Ramos (cell line): ENCODE results near the gene MEIS1.

Experiments used
- in situ Hi-C: fragments of 300-500 bp; cut with MboI; formaldehyde crosslinking; loops from one replicate; pipeline ENCODE4 v1.14.3; 2022; ENCODE audit warnings: low sequenced_read_pairs; ENCODE audit not compliant: unreplicated experiment

The MEIS1 gene

DNA sequence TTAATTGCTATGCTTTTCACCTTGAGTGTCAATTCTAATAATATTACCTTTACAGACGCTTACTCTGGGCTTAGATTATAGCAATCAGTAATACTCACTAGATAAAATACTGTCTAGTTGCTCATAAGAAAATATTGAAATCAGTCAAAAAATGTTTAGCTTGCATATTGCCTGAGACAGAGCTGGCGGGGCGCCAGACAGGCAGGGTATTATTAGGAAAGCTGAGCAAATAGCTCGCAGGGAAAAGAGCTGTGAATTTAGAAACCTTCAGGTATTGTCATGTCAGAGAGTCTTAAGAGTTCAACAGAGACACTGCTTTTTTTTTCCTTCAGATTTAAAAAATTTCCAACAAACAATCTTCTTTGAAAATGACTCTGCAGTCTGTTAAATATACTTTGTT lies 118.4 kb downstream of the MEIS1 start:
- in situ Hi-C loops: no loop called here

DNA sequence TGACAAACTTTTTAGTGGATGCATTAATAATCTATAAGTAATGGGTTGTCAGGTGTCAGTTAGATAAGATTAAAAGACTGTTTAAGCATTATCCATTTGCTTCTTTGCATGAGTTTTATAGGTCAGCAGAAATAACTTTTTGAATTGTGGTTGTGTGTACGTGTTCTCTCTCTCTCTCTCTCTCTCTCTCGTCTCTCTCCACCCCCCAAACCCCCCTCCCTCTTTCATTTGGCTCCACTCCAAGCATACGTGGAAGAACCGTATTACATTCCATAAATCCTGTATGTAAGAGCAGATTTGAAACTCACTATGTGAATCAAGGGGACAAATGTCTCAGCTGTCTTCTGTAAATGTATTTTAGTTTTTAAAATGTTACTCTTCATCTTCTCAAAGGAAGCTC lies 120.2 kb downstream of the MEIS1 start:
- in situ Hi-C loops: no loop called here

DNA sequence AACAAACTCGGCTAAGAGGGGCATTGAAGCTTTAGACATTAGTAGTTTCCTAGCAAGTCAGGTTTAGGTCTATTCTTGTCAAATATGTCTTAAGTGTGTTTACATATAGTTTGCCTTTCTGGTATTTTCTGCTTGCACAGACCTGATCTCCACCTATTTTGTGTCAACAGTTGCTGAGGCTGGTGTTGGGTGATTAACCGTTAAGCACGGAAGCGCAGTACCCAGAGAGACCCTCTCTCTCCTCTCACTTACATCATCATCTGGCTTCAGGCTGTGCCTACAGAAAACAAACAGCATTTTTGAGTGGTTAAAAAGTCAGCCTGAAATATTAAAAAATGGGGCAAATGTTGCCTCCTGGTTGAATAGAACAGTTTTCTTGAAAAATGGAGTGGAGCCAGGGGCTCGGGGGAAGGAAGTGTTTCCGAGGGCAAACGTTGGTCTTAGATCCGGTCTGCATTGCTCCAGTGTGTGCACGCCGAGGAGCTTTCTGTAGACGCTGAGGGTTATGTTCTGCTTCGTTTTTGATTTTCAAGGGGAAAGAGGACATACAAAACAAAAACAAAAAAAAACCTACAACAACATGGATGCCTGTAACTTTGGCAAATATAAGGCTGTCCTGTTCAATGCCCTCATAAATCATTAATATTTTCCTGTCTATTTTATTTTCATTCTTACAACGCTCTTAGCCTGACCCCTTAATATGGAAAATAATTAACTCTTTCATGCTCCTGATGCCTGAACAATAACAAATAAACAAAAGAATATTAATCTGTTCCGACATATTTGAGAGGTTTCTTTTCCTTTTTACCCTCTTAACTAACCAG lies 120.8 kb downstream of the MEIS1 start:
- in situ Hi-C loops: no loop called here

DNA sequence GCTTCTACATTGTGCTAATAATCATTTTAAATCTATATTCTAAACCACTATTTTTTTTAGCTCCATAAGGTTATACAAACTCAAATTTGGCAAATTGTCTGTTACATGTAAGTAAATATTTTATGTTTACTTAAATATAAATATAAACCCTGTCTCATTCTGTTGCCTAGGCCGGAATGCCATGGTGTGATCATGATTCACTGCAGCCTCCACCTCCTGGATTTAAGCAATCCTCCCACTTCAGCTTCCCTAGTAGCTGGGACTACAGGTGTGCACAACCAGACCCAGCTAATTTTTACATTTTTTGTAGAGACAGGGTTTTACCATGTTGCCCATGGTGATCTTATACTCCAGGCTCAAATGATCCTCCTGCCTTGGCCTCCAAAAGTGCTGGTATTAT lies 124.7 kb downstream of the MEIS1 start:
- in situ Hi-C loops: no loop called here

DNA sequence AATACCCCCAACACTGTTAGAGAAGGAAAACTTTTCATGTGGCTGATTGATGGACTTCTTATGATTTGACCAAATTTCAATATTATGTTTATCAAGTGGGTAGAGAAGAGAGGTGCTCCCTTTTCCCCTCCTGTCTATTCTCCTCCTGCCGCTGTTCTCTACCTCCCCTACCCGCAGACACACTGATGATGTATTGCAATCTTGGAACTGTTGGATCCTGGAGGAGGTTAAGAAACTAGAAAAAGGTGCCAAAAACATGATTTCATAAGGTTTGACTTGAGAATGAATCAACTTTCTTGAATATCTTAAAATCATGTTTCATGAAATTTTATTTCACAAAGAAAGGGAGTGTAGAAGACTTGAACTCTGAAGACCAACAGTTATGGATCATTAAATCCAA lies 125.8 kb downstream of the MEIS1 start:
- in situ Hi-C loops: no loop called here

DNA sequence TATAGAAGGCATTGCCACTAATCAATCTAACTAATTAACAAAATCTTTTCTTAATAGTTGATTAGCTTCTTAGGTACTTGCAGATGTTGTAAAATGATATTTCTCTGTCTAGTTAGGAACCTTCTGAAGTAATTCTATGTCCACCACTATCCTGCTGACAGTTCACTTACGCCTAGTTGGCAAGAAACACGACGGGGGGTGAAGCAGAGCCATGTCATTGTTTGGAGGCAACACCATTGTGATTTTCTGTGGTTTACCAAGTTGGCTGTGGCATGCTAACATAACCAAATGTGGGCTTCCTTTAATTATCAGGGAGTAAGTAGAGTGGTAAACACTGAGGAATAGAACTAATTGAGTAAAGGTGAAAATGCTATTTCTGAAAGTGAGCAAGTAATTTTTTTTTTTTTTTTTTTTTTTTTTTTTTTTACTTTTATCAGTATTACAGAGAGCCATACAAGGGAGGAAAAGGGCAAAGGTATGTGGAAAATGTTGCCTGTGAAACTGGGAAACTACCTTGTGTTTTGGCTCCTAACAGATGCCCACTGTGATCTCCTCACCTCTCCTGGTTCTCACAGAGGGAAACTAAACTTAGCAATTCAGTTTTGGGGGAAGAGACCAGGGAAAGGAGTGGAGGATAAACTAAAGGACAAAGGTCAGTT lies 126.8 kb downstream of the MEIS1 start:
- in situ Hi-C loops: no loop called here

DNA sequence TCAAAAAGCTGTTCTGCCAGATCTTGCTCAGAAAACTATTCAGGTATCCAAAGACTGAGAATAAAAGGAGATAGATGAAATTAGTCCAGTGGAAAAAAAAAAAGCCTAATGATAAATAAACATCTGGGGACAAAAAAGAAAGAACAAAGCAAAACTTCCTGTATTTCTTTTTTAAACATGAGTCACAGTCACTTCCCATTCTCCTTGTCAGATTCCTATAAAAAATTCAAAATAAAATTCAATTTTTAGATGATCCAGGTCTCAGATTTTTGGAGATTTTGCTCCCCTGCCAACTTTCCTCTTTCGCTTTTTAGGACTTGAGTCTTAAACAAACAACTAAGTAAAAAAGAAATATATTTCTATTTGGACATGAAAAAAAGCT lies 127.4 kb downstream of the MEIS1 start:
- in situ Hi-C loops: no loop called here

DNA sequence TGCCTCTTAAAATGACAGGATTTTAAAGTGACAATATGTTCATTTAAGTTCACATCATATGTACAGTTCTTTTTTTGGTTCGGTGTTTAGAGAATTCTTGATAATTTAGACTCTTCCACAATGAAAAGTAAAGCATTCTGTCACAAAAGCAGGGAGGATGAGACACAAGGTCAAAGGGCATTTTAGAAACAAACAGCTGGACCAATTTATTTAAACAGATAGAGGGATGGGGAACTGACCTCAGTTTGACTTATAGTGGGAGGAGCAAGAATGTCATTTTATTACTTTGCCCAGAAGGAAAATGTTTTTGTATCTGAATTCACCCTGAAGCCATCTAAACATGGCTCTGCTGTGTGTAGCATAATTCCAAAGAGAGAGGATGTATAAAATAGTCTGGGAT lies 128.5 kb downstream of the MEIS1 start:
- in situ Hi-C loops: no loop called here

DNA sequence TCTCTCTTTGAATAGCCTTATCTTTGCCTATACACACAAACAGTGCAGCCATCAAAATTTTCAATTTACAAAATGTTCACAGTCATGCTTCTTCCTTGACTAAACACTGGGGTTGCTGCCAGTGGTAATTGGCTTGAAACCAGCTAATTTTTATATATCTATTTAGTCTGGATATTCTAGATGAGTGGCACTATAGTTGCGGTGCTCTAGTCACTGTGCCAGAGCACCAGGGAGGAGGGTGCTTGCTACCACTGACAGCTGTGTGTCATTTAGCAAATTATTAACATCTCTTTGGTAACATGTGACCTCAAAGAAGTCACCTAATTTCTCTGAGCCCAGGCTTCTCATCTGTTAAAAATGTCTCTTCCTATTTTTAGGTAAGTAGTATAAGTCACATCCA lies 130.4 kb downstream of the MEIS1 start:
- in situ Hi-C loops: no loop called here

DNA sequence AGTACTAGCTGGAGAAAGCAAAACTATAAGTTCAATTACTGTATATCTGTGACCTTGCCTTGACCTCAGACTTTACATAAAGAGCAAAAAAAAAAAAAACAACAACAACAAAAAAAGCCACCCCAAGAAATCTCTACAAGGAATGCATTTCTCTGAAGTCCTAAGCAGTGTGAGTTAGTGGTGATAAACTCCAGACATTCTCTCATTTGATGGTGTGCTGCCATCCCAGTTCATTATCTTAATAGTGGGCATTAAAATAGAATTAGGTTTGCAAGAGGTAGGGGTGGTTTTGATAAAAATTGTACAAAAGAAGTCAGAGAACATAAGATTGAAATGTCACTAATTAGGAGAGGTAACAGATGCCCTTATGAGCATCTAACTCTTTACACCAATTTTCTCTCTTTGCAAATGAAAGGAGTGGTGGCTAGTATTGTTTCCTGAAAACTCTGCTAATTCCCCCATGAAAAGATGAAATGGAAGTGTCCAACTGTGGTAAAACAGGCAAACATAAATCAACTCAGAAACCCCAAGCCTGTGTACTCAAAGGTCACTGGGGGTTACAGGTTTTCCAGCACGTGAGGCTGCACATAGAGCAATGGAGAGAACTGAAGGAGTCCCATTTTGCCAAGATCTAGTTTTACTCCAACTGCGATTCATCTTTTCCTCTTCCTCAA lies 131.9 kb downstream of the MEIS1 start:
- in situ Hi-C loops: no loop called here

DNA sequence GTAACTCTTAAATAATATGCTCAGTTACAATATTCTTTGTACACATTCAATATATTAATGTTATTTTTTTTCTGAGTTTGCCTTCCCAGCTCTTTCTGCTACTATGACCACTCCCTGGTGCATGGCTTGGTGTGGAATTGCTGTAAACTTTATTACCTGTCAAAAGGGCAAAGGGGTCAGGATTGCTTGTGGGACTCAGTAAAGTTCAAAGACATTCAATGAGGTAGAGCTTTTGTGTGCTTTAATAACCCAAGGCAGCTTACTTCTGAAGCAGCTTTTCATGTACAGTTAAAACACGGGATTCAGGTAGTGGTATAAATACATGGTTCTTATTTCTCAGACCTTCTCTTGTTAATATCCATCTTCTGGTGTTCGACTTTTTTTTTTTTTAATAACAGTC lies 132.8 kb downstream of the MEIS1 start:
- in situ Hi-C loops: no loop called here

DNA sequence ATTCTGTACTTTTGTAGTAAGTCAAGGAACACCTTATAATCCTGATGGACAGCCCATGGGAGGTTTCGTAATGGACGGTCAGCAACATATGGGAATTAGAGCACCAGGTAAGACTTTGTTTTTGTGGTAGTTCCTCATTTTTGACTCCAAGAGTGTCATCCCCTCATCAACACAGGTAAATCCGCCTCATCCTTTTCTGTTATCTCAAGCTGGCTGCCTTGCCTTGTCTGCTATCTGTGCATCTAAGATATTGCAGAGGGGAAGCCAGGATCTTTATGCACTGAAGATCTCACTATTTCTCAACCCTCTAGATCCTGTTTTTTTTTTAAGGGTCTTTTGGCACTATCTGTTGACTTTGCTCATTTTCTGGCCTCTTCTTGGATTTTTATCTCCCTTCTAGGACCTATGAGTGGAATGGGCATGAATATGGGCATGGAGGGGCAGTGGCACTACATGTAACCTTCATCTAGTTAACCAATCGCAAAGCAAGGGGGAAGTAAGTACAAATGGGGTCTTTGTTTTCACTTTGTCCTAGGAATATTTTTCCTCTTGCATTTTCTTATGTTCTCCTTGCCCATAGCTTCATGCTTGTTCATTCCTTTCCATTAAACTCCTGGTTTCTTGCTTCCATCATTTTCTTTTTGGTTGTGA lies 133.8 kb downstream of the MEIS1 start:
- in situ Hi-C loops: no loop called here

DNA sequence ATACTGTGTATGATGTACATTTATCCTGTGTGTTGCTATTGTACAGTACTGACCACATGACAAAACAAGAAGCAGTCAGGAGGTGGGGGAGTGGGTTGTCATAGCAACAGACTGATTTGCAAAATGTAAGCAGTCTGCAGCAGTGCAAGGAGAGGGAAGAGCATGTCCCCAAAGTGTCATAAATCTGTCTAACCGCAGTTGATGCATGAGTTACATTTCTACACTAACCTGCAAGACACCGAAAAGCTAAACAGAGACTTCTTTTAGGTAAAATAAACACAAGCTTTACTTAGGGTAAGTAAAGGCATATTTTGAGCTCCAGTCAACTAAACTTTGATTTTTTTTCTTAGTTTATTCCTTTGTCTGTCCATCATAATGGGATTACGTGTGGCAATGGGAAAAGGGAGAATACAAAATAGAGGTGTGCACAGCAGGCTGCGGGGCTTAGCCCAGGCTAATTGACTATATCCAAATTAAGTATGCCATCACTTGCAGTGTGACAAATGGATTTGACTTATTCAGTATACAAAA lies 134.5 kb downstream of the MEIS1 start:
- in situ Hi-C loops: no loop called here

DNA sequence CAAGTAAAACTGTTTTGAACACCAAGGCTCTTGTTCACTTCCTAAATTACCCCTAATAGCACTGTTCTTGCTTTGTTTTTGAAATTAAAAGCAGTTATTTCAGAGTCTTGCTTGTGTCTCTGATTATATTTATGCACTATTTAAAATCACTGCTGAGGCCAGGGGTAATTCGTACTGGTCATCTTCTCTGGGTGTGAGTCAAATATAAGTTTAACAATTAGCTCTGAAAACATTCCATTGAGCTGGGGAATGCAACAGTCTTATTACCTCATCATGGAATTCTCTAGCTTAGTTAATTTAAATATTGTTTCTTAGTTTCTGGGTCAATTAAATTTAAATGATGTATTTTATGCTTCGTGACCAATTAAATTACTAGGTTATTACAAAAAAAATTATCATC lies 135.0 kb downstream of the MEIS1 start:
- in situ Hi-C loops: no loop called here

DNA sequence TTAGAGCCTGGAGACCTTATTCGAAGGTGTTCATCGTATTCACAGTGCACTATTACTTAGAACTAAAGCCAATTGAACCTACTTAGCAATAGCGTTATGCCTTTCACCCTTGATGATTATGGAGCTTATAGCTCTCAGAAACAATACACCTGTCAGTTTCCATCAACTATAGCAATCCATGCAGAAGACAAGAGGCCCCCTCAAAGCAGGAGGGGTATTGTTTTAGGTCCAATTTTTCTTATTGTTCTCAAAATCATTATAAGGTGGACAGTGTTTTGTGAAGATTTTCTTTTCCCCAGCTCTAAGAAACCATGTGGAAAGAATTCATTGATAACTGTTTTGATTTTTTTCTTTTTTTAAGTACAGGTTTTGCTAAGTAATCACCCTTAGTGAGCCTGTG lies 135.5 kb downstream of the MEIS1 start:
- in situ Hi-C loops: no loop called here

DNA sequence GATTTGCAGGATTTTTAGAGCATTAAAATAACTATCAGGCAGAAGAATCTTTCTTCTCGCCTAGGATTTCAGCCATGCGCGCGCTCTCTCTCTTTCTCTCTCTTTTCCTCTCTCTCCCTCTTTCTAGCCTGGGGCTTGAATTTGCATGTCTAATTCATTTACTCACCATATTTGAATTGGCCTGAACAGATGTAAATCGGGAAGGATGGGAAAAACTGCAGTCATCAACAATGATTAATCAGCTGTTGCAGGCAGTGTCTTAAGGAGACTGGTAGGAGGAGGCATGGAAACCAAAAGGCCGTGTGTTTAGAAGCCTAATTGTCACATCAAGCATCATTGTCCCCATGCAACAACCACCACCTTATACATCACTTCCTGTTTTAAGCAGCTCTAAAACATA lies 137.0 kb downstream of the MEIS1 start:
- in situ Hi-C loops: no loop called here

DNA sequence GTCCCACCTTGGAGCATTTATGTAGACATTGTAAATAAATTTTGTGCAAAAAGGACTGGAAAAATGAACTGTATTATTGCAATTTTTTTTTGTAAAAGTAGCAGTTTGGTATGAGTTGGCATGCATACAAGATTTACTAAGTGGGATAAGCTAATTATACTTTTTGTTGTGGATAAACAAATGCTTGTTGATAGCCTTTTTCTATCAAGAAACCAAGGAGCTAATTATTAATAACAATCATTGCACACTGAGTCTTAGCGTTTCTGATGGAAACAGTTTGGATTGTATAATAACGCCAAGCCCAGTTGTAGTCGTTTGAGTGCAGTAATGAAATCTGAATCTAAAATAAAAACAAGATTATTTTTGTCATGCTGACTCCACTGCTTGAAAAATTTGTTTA lies 137.5 kb downstream of the MEIS1 start:
- in situ Hi-C loops: no loop called here

DNA sequence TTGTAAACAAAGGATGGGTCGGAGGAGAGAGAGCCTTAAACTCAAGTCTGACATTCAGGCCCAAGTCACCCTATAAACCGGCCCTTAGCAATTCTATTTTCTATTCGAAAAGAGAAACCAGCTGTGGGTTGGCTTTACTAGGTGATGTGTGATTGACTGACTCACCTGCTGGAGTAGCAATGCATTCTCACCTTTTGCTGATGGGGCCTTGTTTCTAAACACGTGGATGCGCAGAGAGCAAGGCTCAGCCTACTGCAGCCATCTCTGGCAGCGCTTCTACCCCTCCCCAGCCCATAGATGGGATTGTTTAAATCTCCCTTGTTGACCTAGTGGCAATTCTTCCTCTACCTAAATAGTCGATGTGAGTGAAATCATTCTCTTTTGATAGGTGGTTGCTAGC lies 138.5 kb downstream of the MEIS1 start:
- in situ Hi-C loops: no loop called here

DNA sequence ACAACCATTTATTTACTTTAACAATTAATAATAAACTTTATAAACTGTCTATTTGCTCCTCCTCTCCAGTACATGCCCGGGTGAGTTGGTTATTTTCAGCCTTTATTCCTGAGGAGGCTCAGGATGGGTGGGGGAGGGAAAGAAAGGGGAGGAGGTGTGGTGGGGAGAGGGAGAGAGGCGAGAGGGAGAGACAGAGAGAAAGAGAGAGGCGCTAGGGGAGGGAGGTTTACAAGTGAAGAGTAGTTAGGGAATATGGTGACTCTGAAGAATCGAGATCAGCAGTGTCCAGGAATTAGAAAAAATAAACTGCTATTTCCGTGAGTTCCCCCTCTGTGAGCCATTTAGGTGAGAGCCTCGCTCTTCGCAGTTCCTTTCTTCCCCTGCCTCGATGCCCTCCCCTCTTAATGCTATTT lies 138.9 kb downstream of the MEIS1 start:
- in situ Hi-C loops: no loop called here

DNA sequence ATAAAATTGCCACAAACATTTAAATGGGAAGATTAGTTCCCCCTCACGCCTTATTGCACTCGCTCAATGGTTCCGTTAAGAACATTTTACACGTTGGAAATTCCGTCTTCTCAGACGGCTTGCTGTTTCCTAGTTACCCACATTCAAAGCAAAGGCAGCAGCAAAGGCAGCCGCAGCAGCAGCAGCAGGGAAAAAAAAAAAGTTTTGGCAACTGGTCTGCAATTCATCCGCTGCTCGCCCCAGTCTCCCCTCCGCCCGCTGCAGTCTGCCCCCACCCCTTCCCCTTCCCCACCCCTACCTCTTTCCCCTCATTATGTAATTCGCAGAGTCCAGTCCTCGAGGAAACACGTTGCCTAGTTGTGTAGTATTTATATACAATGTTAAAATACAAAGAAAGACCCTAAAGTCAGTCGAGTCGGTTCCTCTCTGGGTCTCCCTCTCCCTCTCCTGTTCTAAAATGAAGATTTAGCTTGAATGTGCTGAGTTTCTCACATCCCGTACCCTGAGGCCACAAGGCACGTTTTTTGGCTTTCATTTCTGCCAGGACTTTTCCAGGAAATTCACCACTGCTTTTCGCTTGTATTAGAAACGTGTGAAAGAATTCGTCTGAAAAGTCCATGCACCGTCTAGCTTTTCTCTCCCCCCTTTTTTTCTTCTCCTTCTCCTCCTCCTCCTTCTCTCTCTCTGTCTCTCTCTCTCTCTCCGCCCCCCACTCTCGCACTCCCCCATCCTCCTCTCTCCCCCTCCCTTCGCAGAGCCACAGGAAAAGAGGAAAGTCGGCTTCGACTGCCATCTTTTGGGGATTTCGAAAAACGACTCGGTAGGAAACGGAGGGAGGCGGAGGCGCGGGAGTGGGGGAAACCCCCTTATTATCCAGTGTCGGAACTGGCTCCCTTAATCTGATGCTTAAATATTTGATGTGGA lies 140.0 kb downstream of the MEIS1 start:
- in situ Hi-C loops: no loop called here
